Measurements from ENCODE around the gene PKNOX2. TPM values are rescaled to one million over a fixed set of nuclear protein-coding genes. Genes with fewer than 3 reads are reported as not detected.

Gene PKNOX2
- total and polyA plus RNA-seq, 4 experiments from 2014 or later: not detected

DNA sequence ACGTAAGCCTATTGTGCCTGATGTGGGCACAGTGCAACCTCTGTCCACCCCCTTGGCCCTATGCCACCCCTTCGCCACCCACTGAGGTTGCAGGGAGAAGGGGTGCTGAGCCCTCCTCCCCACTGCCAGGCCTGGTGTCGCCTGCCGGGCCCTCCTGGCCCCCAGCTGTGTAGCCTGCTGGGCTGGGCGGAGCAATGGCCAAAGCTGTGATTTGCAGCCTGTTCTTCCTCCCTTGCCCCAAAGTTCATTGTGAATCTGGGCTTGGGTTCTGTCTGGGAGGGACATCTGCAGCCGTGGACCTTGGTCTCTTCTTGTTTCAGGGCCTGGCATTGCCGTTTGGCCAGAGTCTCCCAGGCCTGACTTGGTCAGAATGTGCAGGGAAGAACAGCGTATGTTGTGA, 121.9 kb downstream of the PKNOX2 start:
- Mint-ChIP-seq H3K27ac (no peak overlapping the region), H3K9me3 (peaks cover 0 to 1% (median 0%) of the 10 kb centered on the region in 8 donors), H3K4me3 (no peak overlapping the region), H3K4me1 (no peaks in the 10 kb centered on the region), H3K36me3 (no peaks in the 10 kb centered on the region), H3K27me3 (peaks cover 3 to 6% of the 10 kb centered on the region in 2 donors)
- POLR2A ChIA-PET (ENCODE audit: partially characterized antibody): no interaction called here
- Histone ChIP-seq H3K4me3 (ENCODE audit: low read length in 2 of 2) (no peak overlapping the region), H3K9me3 (ENCODE audit: control insufficient read depth in 1 of 2, low read length in 2 of 2) (no peaks in the 10 kb centered on the region), H3K4me1 (ENCODE audit: insufficient read depth, low read length) (no peaks in the 10 kb centered on the region), H3K27me3 (ENCODE audit: insufficient read depth, low read length) (no peaks in the 10 kb centered on the region), H3K36me3 (ENCODE audit: insufficient read depth, low read length) (no peaks in the 10 kb centered on the region), H3K27ac (ENCODE audit: low read depth, low read length) (no peak overlapping the region)
- no peak for DNase-seq
- CTCF ChIA-PET (ENCODE audit: partially characterized antibody): no interaction called here
- intact Hi-C loops (cut with micrococcal nuclease): no loop called here

DNA sequence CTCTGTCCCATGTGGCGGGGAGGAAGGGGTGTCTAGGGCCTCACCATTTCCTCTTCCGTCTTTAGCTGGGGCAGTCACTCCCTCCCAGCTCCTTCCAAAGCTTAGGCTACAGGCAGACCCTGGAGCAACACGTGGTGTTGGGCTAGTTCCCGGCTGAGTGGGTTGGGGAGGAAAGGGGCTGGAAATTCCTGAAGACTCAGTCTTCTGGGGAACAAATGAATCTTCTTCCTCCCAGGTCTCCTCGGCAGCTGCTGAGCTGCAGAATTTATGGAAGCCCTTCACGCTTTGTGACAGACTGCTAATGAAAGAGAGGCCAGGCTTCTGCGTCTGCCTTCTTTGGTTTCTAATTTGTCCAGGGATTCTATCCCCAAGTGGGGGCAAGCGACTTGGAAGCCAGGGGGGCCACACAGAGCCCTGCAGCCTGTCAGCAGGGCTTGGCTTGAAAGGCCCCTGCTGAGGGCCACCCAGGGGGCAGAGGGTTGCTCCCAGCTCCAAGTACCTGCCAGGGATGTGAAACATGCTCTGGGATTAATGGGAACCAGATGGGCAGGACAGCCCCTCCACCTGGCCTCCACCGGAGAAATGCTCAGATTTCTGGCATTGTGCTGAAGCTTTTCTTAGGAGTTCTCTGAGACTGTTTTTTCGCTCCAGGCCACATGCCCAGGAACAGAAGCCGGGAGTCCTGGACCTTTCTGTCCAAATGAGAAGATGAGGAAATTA, 123.1 kb downstream of the PKNOX2 start:
- Histone ChIP-seq H3K36me3 (ENCODE audit: insufficient read depth, low read length) (no peaks in the 10 kb centered on the region), H3K27ac (ENCODE audit: low read depth, low read length) (no peak overlapping the region), H3K9me3 (ENCODE audit: control insufficient read depth in 1 of 2, low read length in 2 of 2) (no peaks in the 10 kb centered on the region), H3K27me3 (ENCODE audit: insufficient read depth, low read length) (no peaks in the 10 kb centered on the region), H3K4me1 (ENCODE audit: insufficient read depth, low read length) (no peaks in the 10 kb centered on the region), H3K4me3 (ENCODE audit: low read length in 2 of 2) (no peak overlapping the region)
- H3K36me3 Mint-ChIP-seq: no peaks in the 10 kb centered on the region
- POLR2A ChIA-PET (ENCODE audit: partially characterized antibody): no interaction called here
- intact Hi-C loops (cut with micrococcal nuclease): no loop called here
- no peak for DNase-seq
- H3K9me3 Mint-ChIP-seq: peaks cover 0 to 5% (median 0%) of the 10 kb centered on the region in 8 donors
- H3K27me3 Mint-ChIP-seq: peaks cover 5 to 6% of the 10 kb centered on the region in 2 donors
- no peak overlapping the region for H3K4me3 Mint-ChIP-seq
- no peak overlapping the region for H3K27ac Mint-ChIP-seq
- CTCF ChIA-PET (ENCODE audit: partially characterized antibody): no interaction called here
- H3K4me1 Mint-ChIP-seq: no peaks in the 10 kb centered on the region

- Mint-ChIP-seq H3K4me1 (peaks cover 0 to 2% (median 0%) of the 10 kb centered on the region in 4 donors), H3K27ac (no peak overlapping the region), H3K4me3 (no peak overlapping the region), H3K9me3 (peaks cover 0 to 5% (median 0%) of the 10 kb centered on the region in 8 donors), H3K27me3 (peaks cover 6 to 7% of the 10 kb centered on the region in 2 donors), H3K36me3 (no peaks in the 10 kb centered on the region)
- Histone ChIP-seq H3K4me3 (ENCODE audit: low read length in 2 of 2) (no peak overlapping the region), H3K4me1 (ENCODE audit: insufficient read depth, low read length) (no peaks in the 10 kb centered on the region), H3K9me3 (ENCODE audit: control insufficient read depth in 1 of 2, low read length in 2 of 2) (no peaks in the 10 kb centered on the region), H3K27me3 (ENCODE audit: insufficient read depth, low read length) (no peaks in the 10 kb centered on the region), H3K27ac (ENCODE audit: low read depth, low read length) (no peak overlapping the region), H3K36me3 (ENCODE audit: insufficient read depth, low read length) (no peaks in the 10 kb centered on the region)
- ChIA-PET CTCF (ENCODE audit: partially characterized antibody) (no interaction called here), POLR2A (ENCODE audit: partially characterized antibody) (no interaction called here)
- DNase-seq: no peak
- intact Hi-C loops (cut with micrococcal nuclease): no loop called here
Observed at GRCh38 chr11:125289419-125290098, 125.0 kb downstream of the PKNOX2 start.

- H3K4me3 ChIP-seq (ENCODE audit: low read length in 2 of 2): no peak overlapping the region
- H3K4me1 ChIP-seq (ENCODE audit: insufficient read depth, low read length): no peaks in the 10 kb centered on the region
- H3K36me3 ChIP-seq (ENCODE audit: insufficient read depth, low read length): no peaks in the 10 kb centered on the region
- DNase-seq: no peak
- Mint-ChIP-seq H3K27me3 (peaks cover 6 to 7% of the 10 kb centered on the region in 2 donors), H3K4me1 (peaks cover 0 to 2% (median 0%) of the 10 kb centered on the region in 4 donors), H3K27ac (no peak overlapping the region), H3K4me3 (no peak overlapping the region), H3K36me3 (no peaks in the 10 kb centered on the region), H3K9me3 (peaks cover 0 to 5% (median 0%) of the 10 kb centered on the region in 8 donors)
- no peaks in the 10 kb centered on the region for H3K9me3 ChIP-seq (ENCODE audit: control insufficient read depth in 1 of 2, low read length in 2 of 2)
- no peak overlapping the region for H3K27ac ChIP-seq (ENCODE audit: low read depth, low read length)
- no peaks in the 10 kb centered on the region for H3K27me3 ChIP-seq (ENCODE audit: insufficient read depth, low read length)
- POLR2A ChIA-PET (ENCODE audit: partially characterized antibody): no interaction called here
- CTCF ChIA-PET (ENCODE audit: partially characterized antibody): no interaction called here
- intact Hi-C loops (cut with micrococcal nuclease): no loop called here
Observed at GRCh38 chr11:125290263-125290662, 125.7 kb downstream of the PKNOX2 start.

DNA sequence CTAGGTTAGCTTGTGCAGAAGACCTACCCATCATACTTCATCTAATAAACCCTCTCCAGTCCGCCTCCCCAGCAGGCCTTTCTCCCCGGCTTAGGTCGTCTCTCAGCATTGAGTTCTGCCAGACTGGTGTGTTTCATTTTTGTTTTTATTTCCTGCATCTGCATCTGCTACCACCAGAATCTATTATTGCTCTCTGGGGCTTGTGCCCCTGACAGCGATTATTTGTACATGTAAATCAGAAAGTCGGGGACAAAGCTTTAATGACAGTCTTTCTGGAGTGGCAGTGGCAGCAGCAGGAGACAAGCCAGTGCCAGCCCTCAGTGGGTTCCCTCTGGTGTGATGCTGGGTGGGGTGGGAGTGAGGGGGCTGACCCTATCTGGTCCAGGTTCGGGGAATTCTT, 127.5 kb downstream of the PKNOX2 start:
- Histone ChIP-seq H3K36me3 (ENCODE audit: insufficient read depth, low read length) (no peaks in the 10 kb centered on the region), H3K4me3 (ENCODE audit: low read length in 2 of 2) (no peak overlapping the region), H3K9me3 (ENCODE audit: control insufficient read depth in 1 of 2, low read length in 2 of 2) (no peaks in the 10 kb centered on the region), H3K27me3 (ENCODE audit: insufficient read depth, low read length) (no peaks in the 10 kb centered on the region), H3K27ac (ENCODE audit: low read depth, low read length) (no peak overlapping the region), H3K4me1 (ENCODE audit: insufficient read depth, low read length) (no peaks in the 10 kb centered on the region)
- H3K27ac Mint-ChIP-seq: no peak overlapping the region
- peaks cover 0 to 5% (median 0%) of the 10 kb centered on the region in 8 donors for H3K9me3 Mint-ChIP-seq
- H3K27me3 Mint-ChIP-seq: peaks cover 6% of the 10 kb centered on the region in 2 donors
- no peaks in the 10 kb centered on the region for H3K36me3 Mint-ChIP-seq
- H3K4me1 Mint-ChIP-seq: peaks cover 0 to 2% (median 0%) of the 10 kb centered on the region in 4 donors
- CTCF ChIA-PET (ENCODE audit: partially characterized antibody): no interaction called here
- DNase-seq: no peak
- no peak overlapping the region for H3K4me3 Mint-ChIP-seq
- intact Hi-C loops (cut with micrococcal nuclease): no loop called here
- POLR2A ChIA-PET (ENCODE audit: partially characterized antibody): no interaction called here

GRCh38 chr11:125293596-125293995, 129.0 kb downstream of the PKNOX2 start:
- H3K4me3 ChIP-seq (ENCODE audit: low read length in 2 of 2): no peak overlapping the region
- H3K27ac ChIP-seq (ENCODE audit: low read depth, low read length): no peak overlapping the region
- Mint-ChIP-seq H3K9me3 (peaks cover 0 to 5% (median 0%) of the 10 kb centered on the region in 8 donors), H3K27me3 (peaks cover 6% of the 10 kb centered on the region in 2 donors), H3K4me1 (peaks cover 0 to 2% (median 0%) of the 10 kb centered on the region in 4 donors), H3K4me3 (no peak overlapping the region), H3K27ac (no peak overlapping the region), H3K36me3 (no peaks in the 10 kb centered on the region)
- CTCF ChIA-PET (ENCODE audit: partially characterized antibody): no interaction called here
- no peak for DNase-seq
- no peaks in the 10 kb centered on the region for H3K9me3 ChIP-seq (ENCODE audit: control insufficient read depth in 1 of 2, low read length in 2 of 2)
- H3K4me1 ChIP-seq (ENCODE audit: insufficient read depth, low read length): no peaks in the 10 kb centered on the region
- no peaks in the 10 kb centered on the region for H3K27me3 ChIP-seq (ENCODE audit: insufficient read depth, low read length)
- no peaks in the 10 kb centered on the region for H3K36me3 ChIP-seq (ENCODE audit: insufficient read depth, low read length)
- POLR2A ChIA-PET (ENCODE audit: partially characterized antibody): no interaction called here
- intact Hi-C loops (cut with micrococcal nuclease): no loop called here

GRCh38 chr11:125295931-125296330, 131.4 kb downstream of the PKNOX2 start:
- POLR2A ChIA-PET (ENCODE audit: partially characterized antibody): no interaction called here

More at GRCh38 chr11:125295931-125296330, 131.4 kb downstream of the PKNOX2 start:
- Histone ChIP-seq H3K9me3 (ENCODE audit: control insufficient read depth in 1 of 2, low read length in 2 of 2) (no peaks in the 10 kb centered on the region), H3K27me3 (ENCODE audit: insufficient read depth, low read length) (no peaks in the 10 kb centered on the region), H3K4me3 (ENCODE audit: low read length in 2 of 2) (no peak overlapping the region), H3K36me3 (ENCODE audit: insufficient read depth, low read length) (no peaks in the 10 kb centered on the region), H3K27ac (ENCODE audit: low read depth, low read length) (no peak overlapping the region), H3K4me1 (ENCODE audit: insufficient read depth, low read length) (no peaks in the 10 kb centered on the region)
- H3K27me3 Mint-ChIP-seq: peaks cover 4 to 6% of the 10 kb centered on the region in 2 donors
- peaks cover 0 to 5% (median 0%) of the 10 kb centered on the region in 8 donors for H3K9me3 Mint-ChIP-seq
- intact Hi-C loops (cut with micrococcal nuclease): no loop called here
- CTCF ChIA-PET (ENCODE audit: partially characterized antibody): no interaction called here
- no peaks in the 10 kb centered on the region for H3K36me3 Mint-ChIP-seq
- DNase-seq: no peak
- H3K4me1 Mint-ChIP-seq: peaks cover 0 to 2% (median 0%) of the 10 kb centered on the region in 4 donors
- no peak overlapping the region for H3K27ac Mint-ChIP-seq
- no peak overlapping the region for H3K4me3 Mint-ChIP-seq

Measured in CD4-positive, alpha-beta memory T cell (primary cell).